Measurements from ENCODE around the gene PCBP3.

DNA sequence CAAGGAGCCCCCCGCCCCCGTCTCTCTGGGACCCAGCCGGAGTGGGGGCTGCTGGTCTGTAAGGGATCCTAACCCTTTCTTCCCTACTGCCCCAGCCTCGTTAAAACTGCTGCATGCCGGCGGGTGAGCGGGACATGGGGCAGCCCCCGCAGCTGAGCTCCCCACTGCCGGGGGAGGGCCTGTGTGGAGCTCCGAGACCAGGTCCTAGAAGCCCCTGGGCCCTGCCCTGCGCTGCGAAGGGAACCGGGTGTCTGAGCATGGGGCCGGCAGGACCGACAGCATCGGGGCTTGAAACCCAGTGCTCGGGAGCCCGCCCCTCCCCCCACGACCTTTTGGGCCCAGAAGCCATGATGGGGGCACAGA is 328.8 kb downstream of the PCBP3 start:
- TF ChIP-seq, protein P1, sequence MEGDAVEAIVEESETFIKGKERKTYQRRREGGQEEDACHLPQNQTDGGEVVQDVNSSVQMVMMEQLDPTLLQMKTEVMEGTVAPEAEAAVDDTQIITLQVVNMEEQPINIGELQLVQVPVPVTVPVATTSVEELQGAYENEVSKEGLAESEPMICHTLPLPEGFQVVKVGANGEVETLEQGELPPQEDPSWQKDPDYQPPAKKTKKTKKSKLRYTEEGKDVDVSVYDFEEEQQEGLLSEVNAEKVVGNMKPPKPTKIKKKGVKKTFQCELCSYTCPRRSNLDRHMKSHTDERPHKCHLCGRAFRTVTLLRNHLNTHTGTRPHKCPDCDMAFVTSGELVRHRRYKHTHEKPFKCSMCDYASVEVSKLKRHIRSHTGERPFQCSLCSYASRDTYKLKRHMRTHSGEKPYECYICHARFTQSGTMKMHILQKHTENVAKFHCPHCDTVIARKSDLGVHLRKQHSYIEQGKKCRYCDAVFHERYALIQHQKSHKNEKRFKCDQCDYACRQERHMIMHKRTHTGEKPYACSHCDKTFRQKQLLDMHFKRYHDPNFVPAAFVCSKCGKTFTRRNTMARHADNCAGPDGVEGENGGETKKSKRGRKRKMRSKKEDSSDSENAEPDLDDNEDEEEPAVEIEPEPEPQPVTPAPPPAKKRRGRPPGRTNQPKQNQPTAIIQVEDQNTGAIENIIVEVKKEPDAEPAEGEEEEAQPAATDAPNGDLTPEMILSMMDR (optimal IDR thresholded peaks at IDR 0.05 in 1 of 3, IDR thresholded peaks at IDR 0.05 in 1 of 3, conservative IDR thresholded peaks at IDR 0.05 in 1 of 3; ENCODE audit: extremely low read depth in 1 of 3, insufficient read depth in 2 of 3, low read length in 3 of 3), result no peak
- TF ChIP-seq EZH2 (IDR thresholded peaks at IDR 0.05; ENCODE audit: low read length), result no peak
